Body of pancreas (tissue), 4 donors: ENCODE data around the gene EFNA2.

Source experiments
- POLR2A ChIP-seq, 3 donors: fragments of 450-650 bp; IDR thresholded peaks; one replicate each; pipeline ENCODE4 v1.6.1; 2016; ENCODE audit warnings: antibody characterized with exemption in 3 of 3, mild to moderate bottlenecking in 2 of 3
- TF ChIP-seq, protein P1 (sequence below), 7 experiments: fragments of 450-650 bp in 4 of 7; fragments of 200-600 bp in 3 of 7; sonication (generic) in 3 of 7; IDR thresholded peaks; one replicate each; pipeline ENCODE4 v1.5.1; 2016 to 2019; ENCODE audit warnings: antibody characterized with exemption in 7 of 7

- TF ChIP-seq, protein P1, sequence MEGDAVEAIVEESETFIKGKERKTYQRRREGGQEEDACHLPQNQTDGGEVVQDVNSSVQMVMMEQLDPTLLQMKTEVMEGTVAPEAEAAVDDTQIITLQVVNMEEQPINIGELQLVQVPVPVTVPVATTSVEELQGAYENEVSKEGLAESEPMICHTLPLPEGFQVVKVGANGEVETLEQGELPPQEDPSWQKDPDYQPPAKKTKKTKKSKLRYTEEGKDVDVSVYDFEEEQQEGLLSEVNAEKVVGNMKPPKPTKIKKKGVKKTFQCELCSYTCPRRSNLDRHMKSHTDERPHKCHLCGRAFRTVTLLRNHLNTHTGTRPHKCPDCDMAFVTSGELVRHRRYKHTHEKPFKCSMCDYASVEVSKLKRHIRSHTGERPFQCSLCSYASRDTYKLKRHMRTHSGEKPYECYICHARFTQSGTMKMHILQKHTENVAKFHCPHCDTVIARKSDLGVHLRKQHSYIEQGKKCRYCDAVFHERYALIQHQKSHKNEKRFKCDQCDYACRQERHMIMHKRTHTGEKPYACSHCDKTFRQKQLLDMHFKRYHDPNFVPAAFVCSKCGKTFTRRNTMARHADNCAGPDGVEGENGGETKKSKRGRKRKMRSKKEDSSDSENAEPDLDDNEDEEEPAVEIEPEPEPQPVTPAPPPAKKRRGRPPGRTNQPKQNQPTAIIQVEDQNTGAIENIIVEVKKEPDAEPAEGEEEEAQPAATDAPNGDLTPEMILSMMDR (IDR thresholded peaks at IDR 0.05), result no peak
- TF ChIP-seq POLR2A (IDR thresholded peaks at IDR 0.05), result no peak
These were observed 40.8 kb upstream of the EFNA2 start for GRCh38 chr19:1244693-1245451.
